Activated gamma-delta T cell treated with anti-CD3 and anti-CD28 coated beads, Interleukin-2, amount 50 U/mL, for 16 hours (primary cell): Measurements from ENCODE around the gene ATF3.
A peak's percentile ranks its signal among the peaks of the same experiment; 100 is the strongest.

Source experiments
- DNase-seq: peaks from one replicate; pipeline ENCODE4 v3.0.0-alpha.2; 2020; ENCODE audit warnings: low read depth

The ATF3 gene

GRCh38 chr1:212608959-212609700 is 569 bp downstream of the ATF3 start:
- peak; percentile 33 for DNase-seq

DNA sequence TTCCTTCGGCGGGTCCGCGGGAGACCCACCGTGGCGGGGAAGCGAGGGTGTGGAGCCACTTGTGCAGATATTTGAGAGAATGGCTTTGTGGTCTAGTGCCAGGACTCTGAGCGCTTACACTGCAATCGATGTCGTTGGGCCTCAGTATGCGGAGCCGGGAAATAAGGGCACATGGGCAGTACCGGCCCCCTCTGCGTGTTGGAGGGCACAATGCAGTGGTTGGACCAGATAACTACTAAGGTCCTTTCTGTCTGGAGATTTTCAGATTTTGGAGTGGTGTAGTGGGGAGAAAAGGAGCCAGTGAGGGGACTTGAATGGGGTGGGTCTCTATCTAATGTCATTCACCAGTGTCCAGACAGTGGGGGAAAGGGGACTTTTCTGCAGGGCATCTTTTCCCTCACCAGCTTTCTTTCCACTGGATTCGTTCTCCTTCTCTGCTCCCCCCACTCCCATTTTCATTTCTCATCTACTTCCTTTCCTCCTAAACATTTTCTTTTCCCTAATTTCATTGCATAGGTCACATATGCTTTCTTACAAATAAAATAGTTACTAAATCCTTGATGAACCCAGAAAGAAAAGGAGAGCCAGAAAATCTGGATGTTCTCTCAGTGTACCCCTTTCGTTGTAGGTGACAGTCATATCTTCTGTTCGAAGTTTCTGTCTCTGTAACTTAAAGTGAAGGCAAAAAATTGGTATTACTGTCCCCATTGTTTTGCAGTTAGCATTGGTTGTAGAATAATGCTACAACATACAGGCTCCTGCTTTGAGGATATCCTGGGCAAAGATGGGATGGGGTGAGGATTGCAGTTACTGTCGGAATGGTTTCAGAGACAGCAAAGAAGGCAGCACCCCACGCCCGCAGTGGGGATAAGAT is 1.4 kb downstream of the ATF3 start:
- DNase-seq = no peak

DNA sequence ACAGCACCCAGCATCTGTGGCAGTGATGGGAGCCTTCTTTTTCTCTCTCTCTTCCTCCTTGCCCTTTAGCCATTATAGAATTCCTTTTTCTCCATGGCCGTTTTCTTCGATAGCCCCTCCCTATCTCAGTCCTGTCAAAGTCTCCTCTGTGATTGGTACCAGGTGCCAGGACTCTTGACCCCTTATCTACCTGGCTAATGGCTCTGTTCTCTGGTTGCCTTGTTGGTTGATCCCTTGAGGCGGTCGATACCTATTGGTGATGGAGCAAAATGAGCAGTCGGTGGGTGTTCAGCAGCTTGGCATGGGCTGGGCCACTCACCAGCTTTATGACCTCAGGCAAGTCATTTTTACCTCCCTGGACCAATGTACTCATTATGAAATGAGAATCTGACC is 2.0 kb downstream of the ATF3 start:
- DNase-seq = no peak

- no peak for DNase-seq
Measured at GRCh38 chr1:212611000-212611948, 2.7 kb downstream of the ATF3 start.

GRCh38 chr1:212612041-212612961 is 3.7 kb downstream of the ATF3 start:
- no peak for DNase-seq

GRCh38 chr1:212613440-212614335 is 5.1 kb downstream of the ATF3 start:
- DNase-seq = no peak

DNA sequence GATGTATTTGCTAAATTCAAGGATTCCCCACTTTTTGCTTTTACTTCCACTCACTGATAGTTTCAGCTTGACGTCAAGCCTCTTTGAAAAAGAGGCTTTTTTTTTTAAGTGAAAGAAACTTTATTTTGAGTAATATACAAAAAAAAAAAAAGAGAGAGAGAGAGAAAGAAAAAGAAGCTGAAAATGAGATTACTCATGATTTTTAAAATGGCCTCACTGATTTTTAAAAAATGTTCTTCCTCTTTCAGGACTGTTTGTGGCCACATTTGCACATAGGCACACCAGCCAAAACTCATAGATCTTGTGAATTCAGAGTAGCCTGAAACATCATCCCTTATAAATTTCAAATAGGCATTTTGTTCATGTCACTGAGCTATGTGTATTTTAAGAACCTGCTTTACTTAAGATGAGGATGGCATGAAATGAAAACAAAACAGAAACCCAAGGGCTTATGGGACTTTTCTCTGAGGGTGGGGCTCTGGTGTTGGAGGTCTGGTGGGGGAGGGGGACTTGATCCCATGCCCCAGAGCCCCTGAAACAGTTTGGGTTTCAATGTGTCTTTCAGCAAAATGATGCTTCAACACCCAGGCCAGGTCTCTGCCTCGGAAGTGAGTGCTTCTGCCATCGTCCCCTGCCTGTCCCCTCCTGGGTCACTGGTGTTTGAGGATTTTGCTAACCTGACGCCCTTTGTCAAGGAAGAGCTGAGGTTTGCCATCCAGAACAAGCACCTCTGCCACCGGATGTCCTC is 6.1 kb downstream of the ATF3 start:
- no peak for DNase-seq

GRCh38 chr1:212615201-212615470 is 6.6 kb downstream of the ATF3 start:
- no peak for DNase-seq

- DNase-seq = no peak
Measured at GRCh38 chr1:212618466-212619210, 10.1 kb downstream of the ATF3 start.

- no peak for DNase-seq
Measured at GRCh38 chr1:212620293-212620692, 11.7 kb downstream of the ATF3 start.

DNA sequence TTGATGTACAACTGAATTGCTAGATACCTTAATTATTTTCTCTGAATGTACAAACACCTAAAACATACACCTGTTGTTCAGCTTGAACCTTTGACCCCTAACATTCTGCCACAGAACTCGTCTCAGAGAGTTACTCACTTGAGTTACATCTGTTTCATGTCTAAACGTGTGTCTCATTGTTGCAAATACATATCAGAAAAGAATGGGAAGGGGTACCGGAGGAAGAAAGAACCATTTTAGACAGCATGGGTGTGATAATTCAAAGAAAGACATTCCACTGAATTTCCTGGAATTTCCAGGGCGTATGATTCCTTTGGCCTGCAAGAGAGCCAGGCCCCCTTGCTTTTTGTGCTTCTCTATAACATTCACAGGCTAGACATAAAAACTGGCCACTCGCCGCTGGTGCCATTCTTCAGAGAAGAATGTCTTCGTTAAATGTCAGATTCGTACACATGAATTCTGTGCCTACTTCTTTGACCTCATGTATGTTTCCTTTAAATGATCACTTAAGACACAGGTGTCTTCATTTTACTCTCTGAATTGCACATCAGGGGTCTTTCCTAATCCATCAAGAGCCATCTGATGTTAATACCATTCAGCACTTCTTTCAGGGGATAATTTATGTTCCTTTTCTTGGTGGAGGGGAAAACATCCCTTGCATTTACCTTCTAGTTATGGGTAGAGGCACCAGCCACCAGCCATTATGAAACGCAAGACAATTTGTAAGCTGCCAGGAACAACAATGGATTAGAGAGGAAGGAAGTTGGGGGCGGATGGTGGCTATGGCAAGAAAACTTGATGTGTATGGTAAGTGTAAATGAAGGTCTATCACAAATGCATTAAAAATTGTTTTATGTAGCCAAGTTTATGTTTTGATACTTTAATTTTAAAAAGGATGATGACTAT is 12.7 kb downstream of the ATF3 start:
- no peak for DNase-seq

DNA sequence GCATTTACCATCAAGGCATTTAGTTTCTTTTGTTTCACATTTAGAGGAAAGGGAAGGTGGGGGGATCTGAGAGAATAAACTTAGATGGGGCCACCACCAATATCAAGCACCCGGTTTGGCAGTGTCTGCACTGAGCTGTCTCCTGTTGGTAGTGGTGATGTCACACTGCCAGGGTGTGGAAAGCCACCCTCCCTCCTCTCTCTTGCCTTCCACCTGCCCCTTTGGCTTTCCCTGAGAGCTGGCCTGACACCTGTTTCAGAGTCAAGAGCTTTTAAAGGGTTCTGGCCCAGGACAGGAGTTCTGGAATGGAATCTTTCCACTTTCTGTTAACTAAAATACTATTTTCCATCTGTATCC is 13.4 kb downstream of the ATF3 start:
- no peak for DNase-seq

DNA sequence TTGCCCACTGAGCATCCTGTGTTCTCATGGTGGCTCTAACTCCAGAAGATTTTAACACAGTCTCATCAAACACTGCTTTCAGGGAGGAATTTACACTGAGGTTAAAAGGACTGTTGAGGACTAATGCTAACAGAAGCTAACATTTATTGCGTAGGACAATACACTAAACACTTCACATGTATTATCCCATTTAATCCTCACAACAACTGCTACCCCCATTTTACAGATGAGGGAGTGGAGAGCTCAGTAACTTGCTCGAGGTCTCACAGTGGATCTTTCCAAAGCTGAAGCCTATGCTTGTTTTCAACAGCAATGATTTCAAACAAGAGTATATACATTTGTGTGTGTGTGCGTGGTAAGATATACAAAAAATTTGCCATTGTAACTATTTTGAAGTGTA is 13.9 kb downstream of the ATF3 start:
- no peak for DNase-seq

DNA sequence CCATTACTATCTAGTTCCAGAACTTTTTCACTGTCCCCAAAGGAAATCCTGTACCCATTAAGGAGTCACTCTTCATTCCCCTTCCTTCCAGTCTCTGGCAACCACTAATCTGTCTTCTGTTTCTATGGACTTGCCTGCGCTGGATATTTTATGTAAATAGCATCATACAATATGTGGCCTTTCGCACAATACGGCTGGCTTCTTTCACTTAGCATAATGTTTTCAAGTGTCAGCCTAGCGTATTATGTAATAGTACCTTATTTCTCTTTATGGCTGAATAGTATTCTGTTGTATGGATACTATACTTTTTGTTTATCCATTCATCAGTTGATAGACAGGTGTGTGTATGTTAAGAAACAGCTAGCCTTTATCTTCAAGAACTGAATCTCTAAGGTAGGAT is 14.3 kb downstream of the ATF3 start:
- no peak for DNase-seq

DNA sequence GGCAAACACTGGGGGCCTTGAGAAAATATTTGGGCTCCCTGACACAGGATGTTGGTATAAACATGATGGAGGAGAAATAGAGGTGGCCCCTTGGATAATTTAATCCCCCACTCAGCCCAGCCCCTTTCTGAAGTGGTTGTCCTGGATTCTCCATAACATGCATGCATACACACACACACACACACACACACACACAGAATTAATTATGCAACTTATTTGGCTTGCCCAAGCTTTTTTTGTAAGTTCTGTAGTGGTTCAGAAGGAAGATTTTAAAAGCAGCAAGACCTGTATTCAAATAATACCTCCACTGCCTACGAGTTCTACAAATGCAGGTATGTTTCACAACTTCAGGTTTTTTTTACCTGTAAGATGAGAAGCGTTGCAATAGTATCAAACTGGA is 15.0 kb downstream of the ATF3 start:
- no peak for DNase-seq

GRCh38 chr1:212624976-212625501 is 16.5 kb downstream of the ATF3 start:
- no peak for DNase-seq

DNA sequence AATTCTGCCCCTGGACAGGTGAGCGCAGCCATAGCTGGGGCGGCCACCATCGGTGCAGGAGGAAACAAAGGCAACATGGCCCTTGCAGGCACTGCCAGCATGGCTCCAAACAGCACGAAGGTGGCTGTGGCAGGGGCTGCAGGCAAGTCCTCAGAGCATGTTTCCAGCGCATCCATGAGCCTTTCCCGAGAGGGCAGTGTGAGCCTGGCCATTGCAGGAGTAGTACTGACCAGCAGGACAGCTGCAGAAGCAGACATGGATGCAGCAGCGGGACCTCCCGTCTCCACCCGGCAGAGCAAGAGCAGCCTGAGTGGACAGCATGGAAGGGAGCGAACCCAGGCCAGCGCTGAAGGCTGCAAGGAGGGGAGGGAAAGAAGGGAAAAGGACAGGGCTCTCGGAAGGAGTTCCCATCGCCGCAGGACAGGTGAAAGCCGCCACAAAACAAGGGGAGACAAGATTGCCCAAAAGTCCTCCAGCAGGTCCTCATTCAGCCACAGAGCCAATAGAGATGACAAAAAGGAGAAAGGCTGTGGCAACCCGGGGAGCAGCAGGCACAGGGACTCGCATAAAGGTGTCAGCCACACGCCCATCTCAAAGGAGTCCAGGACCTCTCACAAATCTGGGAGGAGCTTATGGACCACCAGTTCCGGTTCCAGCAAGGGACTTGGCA is 17.4 kb downstream of the ATF3 start:
- no peak for DNase-seq
